SHP77 treated with DMSO at 0.1 percent for 48 hours (cell line): ENCODE measurements around the gene BACE2.
A peak's percentile ranks its signal among the peaks of the same experiment; 100 is the strongest.

ENCODE experiments used
- DNase-seq: peaks from one replicate; lab custom pipeline; 2025; lab: John Stamatoyannopoulos, UW

The BACE2 gene

GRCh38 chr21:41148798-41149197 is 19.2 kb upstream of the BACE2 start:
- no peak for DNase-seq

DNA sequence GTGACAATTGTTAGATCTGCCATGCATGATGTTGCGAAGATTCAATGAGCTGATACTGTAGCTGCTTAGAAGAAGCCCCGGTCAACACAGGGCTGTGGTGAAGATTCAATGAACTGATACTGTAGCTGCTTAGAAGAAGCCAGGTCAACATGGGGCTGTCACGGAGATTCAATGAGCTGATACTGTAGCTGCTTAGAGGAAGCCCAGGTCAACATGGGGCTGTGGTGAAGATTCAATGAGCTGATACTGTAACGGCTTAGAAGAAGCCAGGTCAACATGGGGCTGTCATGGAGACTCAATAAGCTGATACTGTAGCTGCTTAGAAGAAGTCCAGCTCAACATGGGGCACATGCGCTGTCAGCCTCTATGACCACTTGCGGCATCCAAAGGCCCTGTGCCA is 18.8 kb upstream of the BACE2 start:
- no peak for DNase-seq

DNA sequence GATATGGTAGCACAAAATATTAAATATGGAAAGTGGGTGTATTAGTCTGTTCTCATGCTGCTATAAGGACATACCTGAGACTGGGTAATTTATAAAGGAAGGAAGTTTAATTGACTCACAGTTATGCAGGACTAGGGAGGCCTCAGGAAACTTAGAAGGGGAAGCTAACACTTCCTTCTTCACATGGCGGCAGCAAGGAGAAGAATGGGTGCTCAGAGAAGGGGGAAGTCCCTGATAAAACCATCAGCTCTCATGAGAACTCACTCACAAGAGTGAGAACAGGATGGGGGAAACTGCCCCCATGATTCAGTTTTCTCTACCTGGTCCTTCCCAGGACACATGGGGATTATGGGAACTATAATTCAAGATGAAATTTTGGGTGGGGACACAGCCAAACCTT is 15.8 kb upstream of the BACE2 start:
- no peak for DNase-seq

- DNase-seq: no peak
Observed at GRCh38 chr21:41153443-41153842, 14.5 kb upstream of the BACE2 start.

GRCh38 chr21:41156142-41156541 is 11.8 kb upstream of the BACE2 start:
- DNase-seq: no peak

GRCh38 chr21:41158026-41158425 is 9.9 kb upstream of the BACE2 start:
- DNase-seq: no peak

- no peak for DNase-seq
Observed at GRCh38 chr21:41160036-41160435, 7.9 kb upstream of the BACE2 start.

GRCh38 chr21:41161428-41161827 is 6.5 kb upstream of the BACE2 start:
- no peak for DNase-seq

- no peak for DNase-seq
Observed at GRCh38 chr21:41162096-41162495, 5.9 kb upstream of the BACE2 start.

GRCh38 chr21:41163091-41163490 is 4.9 kb upstream of the BACE2 start:
- DNase-seq: no peak

DNA sequence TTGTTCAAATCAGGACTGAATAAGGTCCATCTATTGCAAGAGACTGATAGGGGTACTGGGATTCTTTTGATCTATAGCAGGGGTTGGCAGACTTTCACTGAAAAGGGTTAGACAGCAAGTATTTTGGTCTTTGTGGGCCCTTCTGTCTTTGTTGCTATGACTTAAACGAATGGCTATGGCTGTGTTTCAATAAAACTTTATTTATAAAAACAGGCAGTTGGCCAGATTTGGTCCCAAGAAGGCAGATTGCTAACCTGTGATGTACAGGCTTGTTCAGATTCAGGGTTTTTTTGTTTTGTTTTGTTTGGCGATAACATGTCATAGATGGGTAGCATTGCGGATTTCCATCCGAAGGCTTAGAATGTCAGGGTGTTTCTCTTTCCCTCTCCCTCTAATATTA is 3.9 kb upstream of the BACE2 start:
- no peak for DNase-seq

DNA sequence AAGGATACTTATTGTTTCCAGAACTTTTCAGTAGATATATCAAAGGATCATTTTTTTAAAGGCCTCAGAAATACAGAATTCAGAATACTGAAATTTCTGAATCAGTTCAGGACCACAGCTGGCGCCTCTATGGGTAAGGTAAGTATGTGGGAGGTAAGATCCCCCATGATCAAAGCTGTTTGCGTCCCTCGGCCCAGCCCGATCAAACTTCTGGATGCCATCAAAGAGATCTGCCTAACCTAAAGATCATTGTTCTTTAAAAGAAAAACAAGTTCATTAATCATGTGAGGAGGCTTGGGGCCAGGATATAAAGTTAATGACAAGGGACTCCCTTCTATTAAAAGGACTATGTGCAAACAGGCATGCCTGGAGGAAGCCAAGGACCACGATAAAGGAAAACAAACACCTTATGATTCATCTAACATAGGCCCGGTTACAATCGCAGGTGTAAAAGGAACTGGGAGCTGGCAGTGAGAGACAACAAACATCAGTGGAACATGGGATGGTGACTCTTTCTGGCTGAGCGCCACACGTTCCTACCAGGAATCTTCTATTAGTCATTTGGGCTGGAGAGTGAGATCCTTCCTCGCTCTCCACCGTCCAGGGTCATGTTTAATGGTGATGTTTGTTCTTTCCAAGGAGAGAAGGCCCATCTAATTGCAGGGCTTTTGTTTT is 2.8 kb upstream of the BACE2 start:
- no peak for DNase-seq

GRCh38 chr21:41166884-41167283 is 1.1 kb upstream of the BACE2 start:
- DNase-seq: no peak

GRCh38 chr21:41168391-41169257 is 664 bp downstream of the BACE2 start:
- no peak for DNase-seq

- no peak for DNase-seq
Observed at GRCh38 chr21:41169258-41169576, 1.3 kb downstream of the BACE2 start.

DNA sequence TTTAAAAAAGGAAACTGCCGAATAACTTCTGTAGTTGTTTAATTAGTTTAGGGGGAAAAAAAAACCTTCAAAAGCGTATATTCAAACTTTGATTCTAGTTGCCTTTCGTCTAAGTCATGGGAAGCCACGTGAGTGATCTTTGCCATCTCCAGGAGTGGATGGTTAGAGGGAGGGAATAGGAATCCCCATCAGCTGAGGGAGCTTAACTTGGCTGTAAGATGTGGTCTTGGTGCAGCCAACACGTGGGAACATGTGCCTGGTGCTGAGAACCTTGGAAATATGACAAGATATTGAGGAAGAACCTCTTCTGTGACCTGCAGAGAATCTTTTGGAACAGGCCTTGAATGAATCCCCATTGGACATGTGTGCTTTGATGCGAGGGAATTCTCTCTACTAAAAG is 1.7 kb downstream of the BACE2 start:
- DNase-seq: no peak

DNA sequence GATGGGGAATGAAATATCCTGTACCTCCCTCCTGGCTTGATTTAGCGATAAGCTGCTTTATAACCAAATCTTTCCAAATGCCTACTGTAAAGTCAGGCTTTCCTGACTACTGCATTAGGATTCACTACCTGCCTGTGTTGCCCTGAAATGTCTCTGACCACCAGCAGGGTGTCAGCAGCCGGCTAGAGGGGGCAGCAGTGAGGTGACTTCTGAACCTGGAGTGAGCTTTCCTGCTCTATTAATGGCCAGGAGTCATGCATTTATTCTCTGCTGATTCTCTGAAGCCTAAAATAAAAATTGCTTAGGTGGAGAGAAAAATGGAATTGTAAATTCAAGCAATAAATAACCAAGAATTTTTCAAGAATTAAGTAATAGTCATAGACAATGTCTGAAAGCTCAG is 2.5 kb downstream of the BACE2 start:
- DNase-seq: peak; percentile 69

GRCh38 chr21:41170859-41171609 is 3.1 kb downstream of the BACE2 start:
- DNase-seq: no peak

GRCh38 chr21:41175080-41175479 is 7.1 kb downstream of the BACE2 start:
- no peak for DNase-seq

- DNase-seq: no peak
Observed at GRCh38 chr21:41176846-41177245, 8.9 kb downstream of the BACE2 start.

DNA sequence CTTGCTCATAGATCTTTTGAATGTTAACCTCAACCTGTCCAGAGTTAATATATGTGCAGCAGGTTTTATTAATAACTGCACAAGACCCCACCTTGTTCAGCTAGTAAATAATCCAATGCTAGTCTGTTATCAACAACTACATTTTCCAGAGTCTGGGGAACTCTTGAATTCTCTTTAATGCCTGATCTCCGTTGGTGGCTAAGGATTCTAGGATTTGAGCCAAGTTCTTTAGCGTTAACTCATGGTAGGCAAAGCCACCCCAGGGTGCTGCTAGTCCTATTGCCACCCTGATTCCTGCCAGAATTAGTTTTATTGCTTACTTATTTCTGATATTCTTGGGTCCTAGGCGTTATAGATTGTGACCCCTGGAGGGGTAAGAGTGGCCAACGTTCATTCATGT is 12.8 kb downstream of the BACE2 start:
- DNase-seq: no peak

- DNase-seq: no peak
Observed at GRCh38 chr21:41182547-41182946, 14.6 kb downstream of the BACE2 start.

GRCh38 chr21:41183575-41183974 is 15.6 kb downstream of the BACE2 start:
- DNase-seq: no peak
